ENCODE results near the gene HNRNPLL. TPM values are rescaled to one million over a fixed set of nuclear protein-coding genes. Genes with fewer than 3 reads are reported as not detected.

Gene HNRNPLL
- total RNA-seq, 2 donors from 2014 or later, result 17.8 to 19.1 TPM

DNA sequence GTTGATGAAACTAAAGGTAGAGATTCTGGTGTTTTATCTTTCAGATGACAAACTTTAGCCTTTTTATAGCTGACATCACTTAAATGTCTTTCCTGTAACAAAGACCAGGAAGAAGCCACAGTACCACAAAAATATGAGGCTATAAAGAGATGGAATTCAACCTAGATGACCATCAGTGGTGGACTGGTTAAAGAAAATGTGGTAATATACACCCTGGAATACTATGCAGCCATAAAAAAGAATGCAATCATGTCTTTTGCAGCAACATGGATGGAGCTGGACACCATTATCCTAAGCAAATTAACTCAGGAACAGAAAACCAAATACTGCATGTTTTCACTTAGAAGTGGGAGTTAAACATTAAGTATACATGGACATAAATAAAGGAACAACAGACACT lies 18.3 kb upstream of the HNRNPLL start:
- no peak for DNase-seq (ENCODE audit: low spot score)
- no peaks in the 10 kb centered on the region for H3K36me3 ChIP-seq
- no peaks in the 10 kb centered on the region for H3K9me3 ChIP-seq
- no peak for TF ChIP-seq CTCF (IDR thresholded peaks at IDR 0.05)
- H3K4me3 ChIP-seq, result no peak overlapping the region
- H3K27ac ChIP-seq, result no peak overlapping the region
- H3K4me1 ChIP-seq, result peaks cover 0 to 19% of the 10 kb centered on the region in 2 donors
- no peaks in the 10 kb centered on the region for H3K27me3 ChIP-seq

DNA sequence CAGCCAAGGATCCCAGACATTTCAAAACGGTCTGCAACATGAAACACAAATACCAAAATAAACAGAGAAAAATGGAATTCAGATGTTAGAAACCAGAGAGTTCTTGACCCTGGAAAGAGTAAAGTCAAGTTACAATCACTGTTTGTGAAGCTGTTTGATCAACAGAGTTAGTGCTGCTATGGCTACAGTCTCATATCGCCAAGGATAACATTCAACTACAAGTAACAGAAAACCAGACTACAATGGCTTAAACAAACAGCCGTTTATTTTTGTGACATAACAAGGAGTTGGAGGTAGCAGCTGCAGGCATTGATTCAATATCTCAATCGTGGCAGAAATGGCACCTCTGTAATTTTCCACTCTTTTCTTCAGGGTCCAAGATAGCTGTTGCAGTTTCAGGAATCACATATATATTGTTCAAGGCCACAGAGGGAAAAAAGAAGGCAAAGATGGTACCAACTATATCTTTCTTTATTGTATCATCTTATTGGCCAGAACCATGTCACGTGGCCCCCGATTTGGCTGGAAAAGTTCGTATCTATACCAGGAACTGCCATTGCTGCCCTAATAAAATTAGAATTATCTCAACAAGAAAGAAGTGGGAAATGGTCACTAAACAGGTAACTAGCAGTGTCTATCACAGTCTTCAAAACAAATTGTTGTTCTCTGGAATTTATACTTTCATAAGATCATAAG lies 17.7 kb upstream of the HNRNPLL start:
- Histone ChIP-seq H3K27me3 (no peaks in the 10 kb centered on the region), H3K36me3 (no peaks in the 10 kb centered on the region), H3K9me3 (no peaks in the 10 kb centered on the region), H3K4me3 (no peak overlapping the region), H3K27ac (peak overlapping the region in 1 of 2 donors; percentile 11), H3K4me1 (peaks cover 0 to 19% of the 10 kb centered on the region in 2 donors)
- no peak for TF ChIP-seq CTCF (IDR thresholded peaks at IDR 0.05)
- no peak for DNase-seq (ENCODE audit: low spot score)

- Histone ChIP-seq H3K4me1 (peaks cover 0 to 19% of the 10 kb centered on the region in 2 donors), H3K36me3 (no peaks in the 10 kb centered on the region), H3K4me3 (no peak overlapping the region), H3K27me3 (no peaks in the 10 kb centered on the region), H3K9me3 (no peaks in the 10 kb centered on the region), H3K27ac (peak overlapping the region in 1 of 2 donors; percentile 11)
- no peak for DNase-seq (ENCODE audit: low spot score)
- no peak for TF ChIP-seq CTCF (IDR thresholded peaks at IDR 0.05)
Observed at GRCh38 chr2:38619458-38620164, 16.9 kb upstream of the HNRNPLL start.

- H3K4me3 ChIP-seq, result no peak overlapping the region
- no peaks in the 10 kb centered on the region for H3K27me3 ChIP-seq
- no peak overlapping the region for H3K27ac ChIP-seq
- no peak for DNase-seq (ENCODE audit: low spot score)
- H3K4me1 ChIP-seq, result peaks cover 0 to 19% of the 10 kb centered on the region in 2 donors
- H3K36me3 ChIP-seq, result no peaks in the 10 kb centered on the region
- H3K9me3 ChIP-seq, result no peaks in the 10 kb centered on the region
- no peak for TF ChIP-seq CTCF (IDR thresholded peaks at IDR 0.05)
Observed at GRCh38 chr2:38617301-38617700, 14.6 kb upstream of the HNRNPLL start.

GRCh38 chr2:38615237-38615636 lies 12.5 kb upstream of the HNRNPLL start:
- Histone ChIP-seq H3K27me3 (no peaks in the 10 kb centered on the region), H3K4me1 (peaks cover 0 to 11% of the 10 kb centered on the region in 2 donors), H3K36me3 (no peaks in the 10 kb centered on the region), H3K27ac (no peak overlapping the region), H3K9me3 (no peaks in the 10 kb centered on the region), H3K4me3 (no peak overlapping the region)
- no peak for DNase-seq (ENCODE audit: low spot score)
- no peak for TF ChIP-seq CTCF (IDR thresholded peaks at IDR 0.05)

Measured in right atrium auricular region (tissue), 2 donors.